Retina (tissue), 1 donor: ENCODE results near the gene FAM120A.
A peak's percentile ranks its signal among the peaks of the same experiment; 100 is the strongest.
"Not testable (repeated sequence)": the region's sequence is repeated elsewhere in the genome, so short reads cannot be mapped to it uniquely, and the experiment has no call there.

ENCODE experiments used
- DNase-seq: peaks from one replicate; pipeline ENCODE4 v3.0.0-alpha.2; 2016

Gene FAM120A

GRCh38 chr9:93512170-93512812 lies 60.8 kb downstream of the FAM120A start:
- DNase-seq = not testable (repeated sequence)

DNA sequence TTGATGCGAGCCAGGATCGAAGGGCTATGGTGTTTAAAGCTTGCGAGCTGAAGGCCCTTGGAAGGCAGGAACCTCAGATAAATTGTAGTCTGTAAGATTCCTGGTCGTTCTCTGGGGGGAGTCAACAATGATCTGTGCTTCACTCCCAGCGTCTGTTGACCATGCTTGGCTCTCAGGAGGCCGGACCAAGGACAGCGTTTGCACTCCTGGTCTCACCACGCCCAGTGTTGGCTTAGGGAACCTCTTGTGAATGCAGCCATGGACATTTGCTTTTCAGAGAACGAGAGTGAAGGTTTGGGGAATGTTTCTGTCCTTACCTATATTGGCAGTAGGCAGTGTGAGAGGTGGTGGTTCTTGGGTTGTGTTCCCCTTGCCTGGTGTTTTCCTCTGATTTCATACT lies 62.1 kb downstream of the FAM120A start:
- DNase-seq = no peak

- no peak for DNase-seq
These were observed 65.8 kb downstream of the FAM120A start for GRCh38 chr9:93517331-93517730.

DNA sequence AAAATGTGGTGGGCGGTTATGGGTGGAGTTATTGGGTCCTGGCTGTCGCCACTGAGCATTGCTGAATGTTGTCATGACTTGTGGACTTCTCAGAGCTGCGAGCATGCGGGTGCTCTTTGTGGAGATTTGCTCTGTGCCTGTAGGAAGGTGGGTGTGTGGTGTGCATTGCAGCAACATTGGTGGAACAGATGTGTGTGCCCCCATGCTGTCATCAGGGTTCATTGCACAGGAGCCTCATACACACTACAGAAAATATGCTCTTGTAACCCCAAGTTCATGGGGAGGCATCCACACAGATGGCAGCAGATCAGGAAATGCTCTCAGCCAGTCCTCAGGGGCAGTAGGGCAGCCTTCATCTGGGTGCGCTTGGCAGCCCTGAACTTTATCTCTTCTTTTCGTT lies 69.0 kb downstream of the FAM120A start:
- DNase-seq = no peak

- DNase-seq = no peak
These were observed 71.3 kb downstream of the FAM120A start for GRCh38 chr9:93522736-93523135.

DNA sequence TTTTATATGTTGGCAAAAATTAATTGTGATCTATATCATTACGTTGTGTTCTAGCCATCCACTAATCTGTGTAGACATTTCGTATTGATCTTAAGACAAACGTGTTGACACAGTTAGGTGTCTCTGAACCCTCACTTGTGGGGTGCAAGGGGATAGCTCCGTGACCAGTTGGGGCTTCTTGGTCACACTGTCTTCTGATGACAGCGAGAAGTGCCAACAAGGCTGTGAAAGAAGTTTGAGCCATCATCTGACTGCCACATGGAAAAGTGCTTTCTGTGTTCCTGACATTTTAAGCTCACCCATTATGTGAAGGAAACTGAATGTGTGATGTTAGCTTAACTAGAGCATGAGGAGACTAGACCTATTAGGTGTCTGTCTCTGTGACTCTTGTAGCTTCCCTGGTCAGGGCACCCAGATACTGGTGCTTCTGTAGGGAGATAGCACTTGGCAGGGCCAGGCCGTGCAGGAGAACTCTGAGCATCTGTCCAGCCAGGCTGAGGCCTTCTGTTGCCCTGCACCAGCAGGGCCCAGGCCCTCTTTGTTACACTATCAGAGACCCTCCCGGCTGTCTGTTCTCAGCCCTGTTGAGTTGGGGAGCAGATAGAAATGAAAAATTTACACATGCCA lies 72.1 kb downstream of the FAM120A start:
- no peak for DNase-seq

DNA sequence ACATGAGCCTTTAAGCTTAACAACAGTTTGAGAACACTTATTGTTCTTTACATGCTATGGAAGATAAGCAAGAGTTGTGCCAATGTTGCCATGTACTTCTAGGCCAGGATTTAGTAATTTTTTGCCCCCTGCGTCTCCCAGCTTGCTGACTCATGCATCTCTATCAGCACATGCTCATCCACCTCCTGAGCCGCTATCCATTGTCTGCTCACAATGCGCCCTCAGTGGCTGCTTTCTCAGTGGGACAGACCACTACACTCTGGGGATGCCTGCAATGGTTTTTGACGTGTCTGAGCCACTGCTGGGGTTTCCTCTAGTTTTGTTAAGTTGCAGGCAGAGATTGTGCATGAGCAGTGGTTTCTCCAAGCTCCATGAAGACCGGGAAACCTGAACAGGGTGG lies 74.0 kb downstream of the FAM120A start:
- no peak for DNase-seq

- DNase-seq = no peak
These were observed 79.9 kb downstream of the FAM120A start for GRCh38 chr9:93531374-93531773.

GRCh38 chr9:93532141-93532540 lies 80.7 kb downstream of the FAM120A start:
- DNase-seq = no peak

DNA sequence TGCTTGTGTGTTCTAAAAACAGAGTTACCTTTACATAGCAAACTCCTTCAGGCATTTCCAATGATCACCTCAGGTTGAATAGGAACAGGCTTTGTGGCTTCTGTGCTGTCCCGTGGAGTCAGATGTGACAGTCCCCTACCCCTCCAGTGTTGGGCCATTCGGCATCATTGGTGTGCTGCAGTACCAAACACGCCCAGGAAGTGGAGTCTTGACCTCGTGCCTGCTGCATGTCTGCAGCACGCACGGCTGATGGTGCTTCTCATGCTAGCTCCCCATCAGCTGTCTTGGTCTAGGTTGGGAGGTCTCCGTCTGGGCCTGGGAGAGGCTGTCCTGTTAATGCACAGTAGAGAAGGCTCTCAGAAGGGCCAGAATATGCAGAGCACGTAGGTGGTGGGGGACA lies 82.4 kb downstream of the FAM120A start:
- no peak for DNase-seq

DNA sequence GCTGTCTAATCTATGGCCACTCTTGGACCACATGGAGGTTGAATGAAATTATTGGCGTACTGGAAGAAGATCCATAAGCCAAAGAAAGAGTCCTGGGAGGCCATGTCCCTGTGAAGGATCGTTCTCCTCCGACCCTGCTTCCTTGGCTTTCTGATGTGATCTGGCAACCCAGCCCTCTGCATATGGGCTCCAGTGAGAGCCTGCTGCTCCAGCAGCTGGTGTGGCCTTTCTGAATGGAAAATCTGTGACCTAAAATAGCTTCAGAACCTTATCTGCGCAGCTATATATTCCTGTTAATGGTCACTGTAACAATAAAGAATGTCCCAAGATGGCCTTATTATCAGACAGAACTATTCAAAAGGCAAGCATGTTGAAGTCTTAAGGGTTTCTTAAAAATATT lies 84.7 kb downstream of the FAM120A start:
- no peak for DNase-seq

DNA sequence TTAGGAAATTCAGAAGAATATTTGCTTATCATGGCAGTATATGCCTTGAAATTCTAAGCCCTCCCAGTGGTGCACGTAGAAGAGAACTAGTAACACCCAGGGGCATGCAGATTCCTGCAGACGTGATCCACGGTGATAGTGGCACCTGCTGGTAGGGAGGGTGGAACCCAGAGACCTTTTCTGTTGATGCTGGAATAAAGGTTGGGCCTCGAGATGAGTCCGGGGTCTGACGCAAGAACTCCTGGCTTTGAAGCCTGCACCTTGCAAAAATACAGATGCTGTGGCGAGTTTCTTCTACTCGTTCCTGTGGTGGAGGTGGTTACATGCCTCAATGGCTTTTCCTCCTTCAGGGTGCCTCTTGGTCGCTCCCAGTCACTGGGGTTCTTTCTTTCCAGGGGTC lies 85.4 kb downstream of the FAM120A start:
- no peak for DNase-seq

DNA sequence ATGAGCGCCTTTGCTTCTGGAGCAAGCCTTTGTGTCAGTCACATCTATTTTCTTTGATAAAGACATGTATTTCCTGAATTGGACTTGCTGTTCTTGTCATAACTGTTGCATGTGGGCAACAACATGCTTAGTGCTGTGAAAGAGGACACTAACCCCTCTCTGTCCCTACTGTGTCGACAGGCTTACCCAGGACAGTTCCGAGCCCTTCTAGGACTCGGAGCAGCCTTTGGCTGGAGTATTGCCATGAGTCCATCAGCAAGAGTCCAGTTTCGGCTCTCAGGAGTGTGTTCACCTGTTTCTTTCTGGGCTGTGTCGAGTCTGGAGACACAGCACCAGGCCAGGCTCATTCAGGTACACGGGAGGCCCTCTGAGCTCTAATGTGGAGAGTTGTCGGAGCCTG lies 88.8 kb downstream of the FAM120A start:
- no peak for DNase-seq

- DNase-seq = no peak
These were observed 89.5 kb downstream of the FAM120A start for GRCh38 chr9:93541005-93541404.

GRCh38 chr9:93541581-93542349 lies 90.3 kb downstream of the FAM120A start:
- DNase-seq = no peak

DNA sequence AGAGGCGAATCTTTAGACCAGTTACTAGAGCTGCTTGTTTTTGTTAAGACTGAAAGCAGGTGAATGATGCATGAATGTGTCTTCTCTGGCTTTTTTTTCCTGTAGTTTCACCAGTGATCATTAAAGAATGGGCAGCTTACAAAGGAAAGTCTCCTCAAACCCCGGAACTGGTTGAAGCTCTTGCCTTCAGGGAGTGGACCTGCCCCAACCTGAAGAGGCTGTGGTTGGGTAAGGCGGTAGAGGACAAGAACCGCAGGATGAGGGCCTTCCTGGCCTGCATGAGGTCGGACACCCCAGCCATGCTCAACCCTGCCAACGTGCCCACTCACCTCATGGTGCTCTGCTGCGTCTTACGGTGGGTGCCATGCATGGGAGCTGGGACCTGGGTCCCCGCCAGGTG lies 91.6 kb downstream of the FAM120A start:
- DNase-seq = no peak

DNA sequence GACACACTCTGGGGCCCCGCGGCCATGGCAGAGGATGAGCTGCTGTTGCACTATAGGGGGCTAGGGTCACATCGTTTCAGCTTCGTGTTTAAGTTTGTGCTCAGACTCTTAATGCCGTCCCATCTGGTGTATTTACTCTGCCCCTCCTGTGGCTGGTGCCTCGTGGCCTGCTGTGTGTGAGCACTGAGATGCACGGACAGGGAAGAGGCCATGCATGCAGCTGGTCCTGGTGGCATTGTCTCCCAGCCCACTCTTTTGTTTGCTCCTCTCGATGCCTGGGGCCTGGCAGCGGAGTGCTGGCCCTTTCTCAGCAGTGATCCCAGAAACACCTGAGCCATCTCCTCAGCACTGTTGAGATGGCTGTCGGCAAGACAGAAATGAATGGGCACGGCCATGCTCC lies 94.9 kb downstream of the FAM120A start:
- DNase-seq = no peak

DNA sequence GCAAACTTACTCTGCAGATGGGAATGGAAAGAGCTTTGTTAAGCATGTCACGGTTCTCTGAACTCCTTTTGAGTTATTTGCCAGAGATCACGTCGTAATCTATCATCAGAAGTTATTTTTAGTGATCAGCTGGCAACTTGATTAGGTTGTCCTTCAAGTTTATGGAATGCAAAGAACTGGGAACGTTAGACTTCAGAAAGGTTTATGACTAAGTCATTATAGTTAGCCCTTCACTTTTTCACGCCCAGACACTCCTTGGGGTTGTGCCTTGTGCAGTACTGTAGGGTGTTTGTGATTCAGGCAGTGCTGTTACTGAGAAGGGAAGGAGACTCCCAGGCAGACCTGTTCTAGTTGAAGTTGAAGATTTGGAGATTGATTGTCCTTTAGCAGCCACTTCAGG lies 98.1 kb downstream of the FAM120A start:
- no peak for DNase-seq

- DNase-seq = no peak
These were observed 101.4 kb downstream of the FAM120A start for GRCh38 chr9:93552923-93553322.

DNA sequence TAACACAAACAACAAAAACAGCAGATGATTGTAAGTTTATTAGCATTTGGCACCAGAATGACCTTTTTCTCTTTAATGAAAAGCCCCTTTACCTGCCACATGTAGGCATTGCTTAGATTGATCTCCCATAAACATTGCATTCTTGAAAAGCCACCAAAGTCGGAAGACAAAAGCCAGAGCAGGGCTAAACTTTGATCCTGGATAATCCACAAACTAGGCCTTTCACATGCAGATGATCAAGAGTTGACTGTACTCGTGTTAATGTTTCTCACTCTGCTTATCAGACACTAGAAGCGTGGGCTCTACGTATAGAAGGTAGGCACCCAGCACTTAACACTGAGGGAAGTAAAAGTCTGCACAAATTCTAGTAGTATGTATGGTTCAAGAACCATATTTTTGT lies 103.9 kb downstream of the FAM120A start:
- DNase-seq = no peak

DNA sequence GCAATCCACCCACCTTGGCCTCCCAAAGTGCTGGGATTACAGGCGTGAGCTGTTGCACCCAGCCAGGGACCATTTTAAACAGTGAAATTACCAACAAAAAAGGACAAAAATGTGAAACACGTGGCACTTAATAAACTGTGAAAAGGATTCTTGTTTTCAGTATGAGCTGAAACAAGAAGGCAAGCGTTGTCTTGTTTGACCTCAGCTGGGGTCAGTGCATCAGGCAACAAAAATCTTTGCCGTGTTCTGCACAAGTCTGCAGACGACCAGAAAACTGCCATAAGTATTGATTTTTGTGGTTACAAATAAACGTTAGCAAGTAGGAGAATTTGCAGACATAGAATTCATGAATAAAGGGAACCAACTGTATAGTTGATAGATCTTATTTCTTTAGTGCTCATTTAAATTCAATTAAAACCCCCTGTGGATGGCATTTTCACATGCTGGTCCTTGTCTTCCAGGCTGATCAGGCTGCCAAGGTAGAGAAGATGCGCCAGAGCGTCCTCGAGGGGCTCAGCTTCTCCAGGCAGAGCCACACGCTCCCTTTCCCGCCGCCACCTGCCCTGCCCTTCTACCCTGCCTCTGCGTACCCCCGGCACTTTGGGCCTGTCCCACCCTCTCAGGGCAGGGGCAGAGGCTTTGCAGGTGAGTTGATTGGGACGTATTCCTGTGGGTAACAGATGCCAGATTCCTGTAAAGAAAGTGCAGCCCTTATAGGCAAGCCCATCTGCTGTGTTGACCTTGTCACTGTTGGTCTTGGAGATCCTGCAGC lies 106.1 kb downstream of the FAM120A start:
- DNase-seq = no peak

DNA sequence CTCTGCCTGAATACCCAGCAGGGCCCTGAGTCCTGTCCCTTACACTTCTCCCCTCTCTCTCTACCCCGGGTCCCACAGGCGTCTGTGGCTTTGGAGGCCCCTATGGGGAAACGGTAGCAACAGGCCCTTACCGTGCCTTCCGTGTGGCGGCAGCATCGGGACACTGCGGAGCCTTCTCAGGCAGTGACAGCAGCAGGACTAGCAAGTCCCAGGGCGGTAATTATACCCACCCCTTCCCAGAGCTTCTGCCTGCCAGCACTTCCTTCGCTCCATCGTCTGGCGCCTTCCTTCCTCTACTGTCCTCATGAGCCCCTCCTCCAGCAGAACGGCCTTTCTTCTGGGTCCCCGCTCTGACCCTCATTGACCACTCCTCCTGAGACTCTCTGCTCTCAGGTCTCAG lies 107.0 kb downstream of the FAM120A start:
- DNase-seq = peak; percentile 61

DNA sequence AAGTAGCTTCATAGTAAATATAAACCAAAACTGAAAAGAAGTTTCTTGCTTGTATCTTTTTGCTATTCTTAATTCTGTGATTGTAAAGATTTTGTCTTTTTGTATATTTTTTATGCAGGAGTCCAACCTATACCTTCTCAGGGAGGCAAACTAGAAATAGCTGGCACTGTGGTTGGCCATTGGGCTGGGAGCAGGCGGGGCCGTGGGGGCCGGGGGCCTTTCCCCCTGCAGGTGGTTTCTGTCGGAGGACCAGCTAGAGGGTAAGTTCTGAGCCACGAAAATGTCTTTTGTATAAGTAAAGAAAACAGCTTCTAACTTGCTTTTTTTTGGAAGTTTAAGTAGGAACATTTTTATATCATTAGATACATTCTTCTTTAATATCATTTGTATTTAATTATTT lies 109.5 kb downstream of the FAM120A start:
- no peak for DNase-seq

DNA sequence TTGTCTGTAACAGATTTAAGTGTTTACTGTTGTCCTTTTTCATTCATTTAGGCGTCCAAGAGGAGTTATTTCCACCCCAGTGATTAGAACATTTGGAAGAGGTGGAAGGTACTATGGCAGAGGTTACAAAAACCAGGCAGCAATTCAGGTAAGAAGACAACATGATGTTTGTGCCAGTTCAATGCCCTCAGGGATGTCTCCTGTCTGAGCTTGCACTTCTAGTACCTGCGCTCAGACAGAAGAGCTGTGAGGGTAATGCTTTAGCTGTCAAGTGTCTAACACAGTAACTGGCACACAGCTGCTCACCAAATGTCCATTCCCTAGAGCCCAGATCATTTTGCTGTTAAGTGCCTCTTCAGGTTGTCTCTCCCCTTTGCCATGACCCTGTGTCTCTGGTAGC lies 110.7 kb downstream of the FAM120A start:
- DNase-seq = no peak
